Gastroesophageal sphincter (tissue), 3 donors: Measurements from ENCODE around the gene YIF1B.

ENCODE experiments used
- EP300 ChIP-seq: sonication (generic); formaldehyde crosslinking; IDR thresholded peaks from one replicate; pipeline ENCODE4 v1.6.1; 2017; ENCODE audit warnings: antibody characterized with exemption, mild to moderate bottlenecking
- POLR2A ChIP-seq, 2 donors: fragments of 450-650 bp; IDR thresholded peaks; one replicate each; pipeline ENCODE4 v1.6.1; 2017; ENCODE audit warnings: antibody characterized with exemption in 2 of 2, mild to moderate bottlenecking in 2 of 2, moderate library complexity in 1 of 2
- TF ChIP-seq, protein P1 (sequence below), 4 experiments: fragments of 200-600 bp in 2 of 4; fragments of 450-650 bp in 2 of 4; sonication (generic) in 1 of 4; IDR thresholded peaks; one replicate each; pipeline ENCODE4 v1.5.1; 2017 to 2019; ENCODE audit warnings: antibody characterized with exemption in 4 of 4, mild to moderate bottlenecking in 2 of 4, moderate library complexity in 2 of 4

DNA sequence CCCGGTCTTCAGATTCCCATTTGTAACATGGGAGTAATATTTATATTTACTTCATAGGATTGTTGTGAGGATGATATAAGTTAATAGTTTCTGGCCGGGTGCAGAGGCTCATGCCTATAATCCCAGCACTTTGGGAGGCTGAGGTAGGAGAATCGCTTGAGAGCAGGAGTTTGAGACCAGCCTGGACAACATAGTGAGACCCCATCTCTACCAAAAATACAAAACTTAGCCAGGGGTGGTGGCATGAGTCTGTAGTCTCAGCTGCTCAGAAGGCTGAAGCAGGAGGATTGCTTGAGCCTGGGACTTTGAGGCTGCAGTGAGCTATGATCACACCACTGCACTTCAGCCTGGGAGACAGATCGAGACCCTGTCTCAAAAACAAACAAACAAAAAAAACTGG lies 31.1 kb upstream of the YIF1B start:
- TF ChIP-seq, protein P1, sequence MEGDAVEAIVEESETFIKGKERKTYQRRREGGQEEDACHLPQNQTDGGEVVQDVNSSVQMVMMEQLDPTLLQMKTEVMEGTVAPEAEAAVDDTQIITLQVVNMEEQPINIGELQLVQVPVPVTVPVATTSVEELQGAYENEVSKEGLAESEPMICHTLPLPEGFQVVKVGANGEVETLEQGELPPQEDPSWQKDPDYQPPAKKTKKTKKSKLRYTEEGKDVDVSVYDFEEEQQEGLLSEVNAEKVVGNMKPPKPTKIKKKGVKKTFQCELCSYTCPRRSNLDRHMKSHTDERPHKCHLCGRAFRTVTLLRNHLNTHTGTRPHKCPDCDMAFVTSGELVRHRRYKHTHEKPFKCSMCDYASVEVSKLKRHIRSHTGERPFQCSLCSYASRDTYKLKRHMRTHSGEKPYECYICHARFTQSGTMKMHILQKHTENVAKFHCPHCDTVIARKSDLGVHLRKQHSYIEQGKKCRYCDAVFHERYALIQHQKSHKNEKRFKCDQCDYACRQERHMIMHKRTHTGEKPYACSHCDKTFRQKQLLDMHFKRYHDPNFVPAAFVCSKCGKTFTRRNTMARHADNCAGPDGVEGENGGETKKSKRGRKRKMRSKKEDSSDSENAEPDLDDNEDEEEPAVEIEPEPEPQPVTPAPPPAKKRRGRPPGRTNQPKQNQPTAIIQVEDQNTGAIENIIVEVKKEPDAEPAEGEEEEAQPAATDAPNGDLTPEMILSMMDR (IDR thresholded peaks at IDR 0.05): no peak
- TF ChIP-seq POLR2A (IDR thresholded peaks at IDR 0.05) (no peak), EP300 (no peak)
